GM18867 (cell line): Measurements from ENCODE around the gene IRF2.

Experiments
- ATAC-seq: cut with Tn5 transposase; IDR thresholded peaks from one replicate; pipeline ENCODE4 v1.9.1; 2021; ENCODE audit warnings: mild to moderate bottlenecking, moderate library complexity; ENCODE audit not compliant: unreplicated experiment

IRF2 gene

DNA sequence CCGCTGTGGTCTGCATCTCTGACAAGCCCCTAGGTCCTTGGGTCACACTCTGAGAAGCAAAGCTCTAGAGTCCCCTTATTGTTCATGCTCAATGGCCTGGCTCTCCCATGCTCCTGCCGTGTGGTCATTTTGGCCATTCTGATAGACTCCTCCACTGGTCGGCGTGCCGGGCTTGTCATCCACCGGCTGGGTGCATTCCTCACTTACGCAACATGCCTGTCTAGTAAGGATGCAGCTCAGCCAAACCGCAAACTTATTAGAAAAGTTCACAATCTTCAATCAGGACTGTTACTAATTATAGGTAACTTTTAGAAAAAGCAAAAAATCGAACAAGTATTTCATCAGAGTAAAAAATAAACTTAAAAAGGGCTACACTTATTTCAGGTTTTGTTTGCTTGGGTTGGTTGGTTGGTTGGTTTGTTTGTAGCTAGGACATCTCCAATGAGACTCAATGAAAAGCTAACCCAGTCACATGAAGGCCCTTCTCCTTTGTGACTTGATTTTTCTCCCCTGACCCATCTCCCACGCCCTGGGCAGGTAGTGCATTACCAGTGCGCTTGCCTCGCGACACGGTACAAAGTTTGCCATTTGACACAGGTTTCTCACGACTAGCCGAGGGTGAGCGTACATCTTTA is 41.0 kb downstream of the IRF2 start:
- ATAC-seq: no peak

DNA sequence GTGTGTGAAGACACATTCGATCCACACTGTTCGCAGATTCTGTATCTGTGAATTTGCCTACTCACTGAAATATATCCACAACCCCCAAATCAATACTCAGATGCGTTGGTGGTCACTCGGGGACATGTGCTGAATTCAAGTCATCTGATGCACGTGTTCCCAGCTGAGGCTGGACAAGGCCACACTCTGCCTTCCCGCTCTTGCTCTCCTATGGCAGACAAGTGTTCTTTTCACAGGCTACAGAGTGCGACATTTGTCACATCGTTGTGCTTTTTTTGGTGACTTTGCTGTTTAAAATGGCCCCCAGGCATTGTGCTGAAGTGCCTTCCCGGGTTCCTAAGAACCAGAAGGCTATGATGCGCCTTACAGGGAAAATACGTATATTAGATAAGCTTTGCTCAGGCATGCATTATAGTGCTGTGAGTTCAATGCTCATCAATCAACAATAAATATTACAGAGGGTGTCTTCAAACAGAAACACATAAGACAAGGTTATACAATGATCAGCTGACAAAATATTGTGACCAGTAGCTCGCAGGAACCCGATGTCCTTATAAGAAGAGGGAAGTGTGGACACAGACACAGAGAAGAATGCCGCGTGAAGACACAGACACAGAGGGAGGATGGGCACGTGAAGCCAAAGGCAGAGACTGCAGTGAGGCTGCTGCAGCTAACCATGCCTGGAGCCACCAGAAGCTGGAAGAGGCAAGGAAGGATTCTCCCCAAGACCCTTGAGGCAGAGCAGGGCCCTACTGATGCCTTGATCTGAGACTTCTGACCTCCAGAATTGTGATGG is 42.0 kb downstream of the IRF2 start:
- no peak for ATAC-seq

DNA sequence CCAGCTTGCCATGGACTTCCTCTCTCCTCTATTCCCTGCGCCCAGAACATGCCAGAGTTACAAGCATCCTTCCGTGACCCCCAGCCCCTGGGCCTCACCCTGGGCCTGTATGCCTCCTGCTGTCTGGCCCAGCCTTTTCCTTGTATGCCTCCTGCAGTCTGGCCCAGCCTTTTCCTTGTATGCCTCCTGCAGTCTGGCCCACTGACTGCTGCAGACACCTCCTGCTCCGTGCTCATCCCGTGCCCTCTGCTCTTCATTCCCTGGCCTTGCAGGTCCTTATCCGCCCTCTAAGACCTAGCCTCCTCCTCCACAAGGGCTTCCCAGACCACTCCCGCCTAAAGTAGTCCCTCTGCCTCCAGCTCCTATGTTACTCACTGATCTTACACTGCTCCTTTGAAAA is 44.2 kb downstream of the IRF2 start:
- no peak for ATAC-seq

DNA sequence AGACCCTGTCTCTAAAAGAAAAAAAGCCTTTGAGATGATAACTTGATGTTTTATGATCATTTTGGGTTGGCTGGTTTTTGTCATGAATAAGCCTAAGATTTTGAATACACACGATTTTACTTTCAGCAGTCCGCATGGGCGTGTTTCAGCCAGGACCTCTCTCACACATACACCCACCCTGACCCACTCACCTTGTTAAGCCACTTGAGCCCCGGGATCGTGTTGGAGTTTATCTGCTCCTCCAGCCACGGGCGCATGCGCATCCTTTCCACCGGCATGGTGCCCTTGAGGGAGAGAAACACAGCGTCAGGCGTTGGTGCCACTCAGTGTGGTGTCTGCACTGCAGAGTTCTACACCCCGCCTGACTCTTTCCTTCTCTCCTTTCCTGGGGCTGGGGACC is 45.6 kb downstream of the IRF2 start:
- no peak for ATAC-seq

DNA sequence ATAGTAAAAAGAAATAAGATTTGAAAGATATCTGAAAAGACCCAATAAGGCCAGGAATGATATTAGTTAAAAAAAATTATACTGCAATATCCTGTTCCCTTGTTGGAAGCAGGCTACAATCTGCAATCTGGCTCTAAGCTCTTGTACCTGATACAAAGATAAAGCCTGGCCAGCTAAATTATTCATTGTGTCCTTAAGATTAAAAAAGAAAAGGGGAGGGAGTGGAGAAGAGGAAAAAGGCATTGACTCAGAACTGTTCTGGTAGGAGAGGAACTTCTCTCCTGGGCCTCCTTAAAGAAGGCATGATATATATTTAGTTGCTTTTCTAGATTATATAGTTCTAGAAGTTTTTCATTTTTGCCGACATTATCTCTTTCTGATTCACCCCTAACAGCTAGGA is 46.7 kb downstream of the IRF2 start:
- ATAC-seq: no peak

DNA sequence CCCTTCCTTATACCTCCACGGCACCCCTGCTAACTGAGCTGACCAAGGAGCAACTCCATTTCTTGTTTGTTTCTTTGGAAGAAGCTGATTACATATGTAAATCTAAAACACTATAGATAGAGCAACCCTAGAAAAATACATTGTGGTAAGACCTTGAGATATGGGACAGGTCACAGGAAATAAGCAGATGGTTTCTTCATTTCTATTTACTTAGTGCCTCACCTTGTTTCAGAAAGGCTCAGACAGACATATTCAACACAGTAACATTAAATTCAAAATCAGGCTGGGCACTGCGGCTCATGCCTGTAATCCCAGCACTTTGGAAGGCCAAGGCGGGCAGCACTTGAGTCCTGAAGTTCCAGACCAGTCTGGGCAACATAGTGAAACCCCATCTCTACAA is 47.3 kb downstream of the IRF2 start:
- ATAC-seq: no peak

- ATAC-seq: no peak
Measured at GRCh38 chr4:184424993-184425758, 49.2 kb downstream of the IRF2 start.

GRCh38 chr4:184424279-184424678 is 50.1 kb downstream of the IRF2 start:
- ATAC-seq: no peak

DNA sequence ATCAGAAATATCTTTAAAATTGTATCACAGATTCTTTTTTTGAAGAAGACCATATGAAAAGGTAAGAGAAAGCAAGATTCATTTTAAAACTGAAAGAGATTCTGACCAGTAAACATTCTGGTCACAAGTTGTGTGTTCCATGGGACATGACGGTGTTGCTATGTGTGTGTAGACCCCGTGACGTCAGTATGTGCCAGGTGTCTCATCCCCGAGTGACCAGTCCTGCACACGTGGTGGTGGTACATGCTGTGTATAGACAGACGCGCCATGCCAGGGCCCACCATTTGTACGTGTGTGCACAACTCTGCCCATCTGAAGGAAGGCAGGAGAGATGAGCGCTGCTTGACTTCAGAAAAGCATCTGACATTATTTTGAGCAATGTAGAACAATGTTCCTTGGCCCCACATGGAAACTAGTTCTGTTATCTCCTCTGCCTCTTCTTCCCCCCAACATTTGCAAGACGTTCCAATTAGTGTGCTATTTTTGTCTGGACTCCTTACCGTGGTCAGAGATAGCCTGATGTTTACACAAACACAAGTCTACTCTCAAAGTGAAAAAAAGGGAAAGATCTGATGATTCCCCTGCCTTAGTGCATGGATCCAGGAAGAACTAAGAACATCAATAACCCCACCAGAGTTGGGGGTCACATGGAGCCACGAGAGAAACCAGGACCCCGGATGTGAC is 51.2 kb downstream of the IRF2 start:
- ATAC-seq: peak; percentile 35

DNA sequence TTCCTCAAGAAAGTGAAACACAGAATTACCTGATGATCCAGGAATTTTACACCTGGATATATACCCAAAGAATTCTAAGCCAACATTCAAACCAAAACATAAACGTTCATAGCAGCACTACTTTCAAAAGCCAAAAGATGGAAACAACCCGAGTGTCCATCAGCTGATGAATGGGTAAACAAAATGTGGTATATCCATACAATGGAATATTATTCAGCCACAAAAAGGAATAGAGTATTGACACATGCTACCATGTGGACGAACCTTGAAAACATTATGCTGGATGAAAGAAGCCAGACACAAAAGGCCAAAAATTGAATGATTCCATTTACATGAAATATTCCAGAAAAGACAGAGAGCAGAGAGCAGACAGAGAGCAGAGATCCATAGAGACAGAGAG is 52.0 kb downstream of the IRF2 start:
- ATAC-seq: no peak

DNA sequence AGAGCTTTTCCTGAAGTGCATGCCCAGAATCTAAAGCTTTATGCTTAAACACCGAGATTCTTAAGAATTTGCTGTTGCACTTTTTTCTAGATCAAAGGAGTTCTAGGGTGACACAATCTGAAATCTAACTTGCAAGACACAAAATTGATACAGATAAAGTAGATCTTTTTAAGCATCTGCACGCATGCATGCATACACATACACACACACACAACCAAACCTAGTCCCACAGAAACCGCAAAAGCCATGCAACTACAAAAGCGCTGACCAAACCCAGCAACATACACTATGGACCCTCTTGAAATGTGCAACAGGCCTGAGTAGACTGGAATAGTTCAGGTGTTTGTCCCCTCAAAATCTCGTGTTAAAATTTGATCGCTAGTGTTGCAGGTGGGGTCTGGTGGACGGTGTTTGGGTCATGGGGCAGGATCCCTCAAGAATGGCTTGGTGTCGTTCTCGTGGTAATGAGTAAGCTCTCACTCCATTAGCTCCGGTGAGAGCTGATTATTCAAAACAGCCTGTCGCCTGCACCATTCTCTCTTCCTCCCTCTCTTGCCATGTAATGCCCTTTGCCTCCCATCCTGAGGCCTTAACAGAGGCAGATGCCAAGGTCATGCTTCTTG is 52.7 kb downstream of the IRF2 start:
- peak; percentile 38 for ATAC-seq

DNA sequence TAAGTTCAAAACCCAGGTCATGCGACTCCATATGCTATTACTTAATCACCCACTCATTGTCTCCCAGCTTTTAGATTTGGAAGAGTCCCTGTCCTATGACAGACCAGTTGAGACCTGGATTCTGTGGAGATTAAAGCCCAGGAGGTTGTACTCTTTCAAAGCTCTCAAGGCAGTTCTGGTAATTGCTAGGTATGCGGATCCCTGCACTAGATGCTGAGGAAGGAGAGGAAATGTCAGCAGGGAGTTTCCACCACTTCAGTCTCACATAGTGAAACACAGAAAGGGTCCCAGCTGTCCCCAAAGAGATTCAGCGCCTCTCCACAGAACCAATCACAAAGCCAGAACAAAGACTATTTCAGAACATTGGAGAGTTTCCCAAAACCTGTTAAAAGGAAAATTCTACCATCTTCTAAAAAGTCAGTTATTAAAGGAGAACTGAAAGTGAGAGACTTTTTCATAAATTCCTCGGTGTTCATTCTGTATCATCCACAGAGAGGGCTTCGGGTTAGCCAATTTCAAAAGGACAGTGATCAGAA is 53.4 kb downstream of the IRF2 start:
- peak; percentile 32 for ATAC-seq

DNA sequence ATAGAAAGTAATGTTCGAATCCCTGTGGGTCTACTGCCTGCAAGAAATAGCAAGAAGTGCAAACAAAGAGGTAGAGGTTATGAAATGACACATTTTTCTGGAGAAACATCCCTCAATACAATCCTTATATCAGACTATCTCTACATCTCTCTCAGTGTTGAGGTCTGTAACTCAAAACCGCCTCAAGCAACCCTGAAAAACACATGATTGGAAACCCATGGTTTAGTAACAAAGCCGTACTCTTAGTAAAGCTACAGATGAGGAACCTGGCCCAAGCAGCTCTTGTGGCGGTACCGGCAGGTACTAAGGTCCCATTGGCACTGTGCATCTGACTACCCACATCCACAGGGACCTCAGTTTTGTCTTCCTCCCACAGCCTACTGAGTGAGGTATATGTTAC is 53.9 kb downstream of the IRF2 start:
- peak; percentile 7 for ATAC-seq

GRCh38 chr4:184419976-184420375 is 54.4 kb downstream of the IRF2 start:
- ATAC-seq: no peak

DNA sequence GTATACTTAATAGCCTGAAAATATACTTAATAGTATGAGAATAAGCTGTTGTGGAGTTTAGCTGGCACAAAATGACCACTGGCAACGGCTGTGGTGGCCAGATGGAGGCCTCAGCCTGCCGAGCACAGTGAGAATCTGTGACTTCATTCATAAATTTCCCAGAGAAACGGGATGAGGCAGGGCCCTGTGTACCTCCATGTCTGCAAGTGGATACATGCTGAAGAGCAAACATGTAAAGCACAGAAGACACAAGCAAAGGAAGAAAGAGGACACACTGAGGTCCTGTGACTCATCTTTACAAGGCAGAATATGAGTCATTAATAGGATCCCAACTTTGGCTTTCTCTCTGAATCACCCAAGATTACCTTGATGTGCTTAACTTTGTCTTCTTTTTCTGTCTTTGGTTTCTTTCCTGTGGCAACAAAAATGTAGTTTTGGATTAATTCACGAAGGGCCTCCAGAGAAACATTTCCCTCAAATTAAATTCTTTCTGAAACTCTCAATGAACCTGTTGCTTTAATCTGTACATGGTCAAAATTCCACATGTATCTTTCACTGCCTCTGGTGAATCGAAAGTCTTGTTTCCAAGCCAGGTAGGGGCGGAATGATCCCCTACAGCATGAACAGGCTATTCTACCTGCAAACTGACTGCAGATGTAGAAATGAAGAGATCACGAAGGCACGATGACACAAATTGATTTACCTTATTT is 56.4 kb downstream of the IRF2 start:
- peak; percentile 39 for ATAC-seq

DNA sequence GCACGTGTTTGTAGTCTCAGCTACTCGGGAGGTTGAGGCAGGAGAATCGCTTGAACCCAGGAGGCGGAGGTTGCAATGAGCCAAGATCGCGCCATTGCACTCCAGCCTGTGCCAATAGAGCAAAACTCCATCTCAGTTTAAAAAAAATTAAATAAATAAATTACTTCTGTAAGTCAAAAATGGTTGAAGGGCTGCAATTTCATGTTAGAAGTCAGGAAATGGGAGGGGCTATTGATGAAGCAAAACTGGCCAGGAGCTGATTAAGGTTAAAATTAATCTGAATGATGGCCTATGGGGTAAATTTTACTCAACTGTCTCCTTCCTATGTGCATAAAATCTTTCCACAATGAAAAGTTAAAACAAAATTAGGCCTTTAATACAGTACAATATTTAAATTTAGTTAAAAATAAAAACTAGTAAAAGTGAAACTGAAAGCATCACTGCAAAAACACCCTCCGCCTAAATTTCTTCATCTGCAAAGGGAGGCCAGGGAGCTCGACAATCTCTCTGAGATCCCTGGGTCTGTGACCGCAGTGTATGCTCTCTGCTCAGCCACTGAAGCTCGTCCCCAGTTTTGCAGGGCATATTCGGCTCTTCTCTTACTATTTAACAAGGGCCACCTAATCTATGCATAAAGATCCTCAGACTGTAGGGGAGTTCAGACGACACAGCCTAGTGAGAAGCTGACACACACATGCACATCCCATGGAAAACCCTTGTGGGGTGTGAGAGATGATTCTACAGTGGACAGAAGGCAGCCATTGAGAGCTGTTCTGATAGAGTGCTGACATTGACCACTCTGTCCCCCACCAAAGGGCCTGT is 57.2 kb downstream of the IRF2 start:
- ATAC-seq: peak; percentile 48

DNA sequence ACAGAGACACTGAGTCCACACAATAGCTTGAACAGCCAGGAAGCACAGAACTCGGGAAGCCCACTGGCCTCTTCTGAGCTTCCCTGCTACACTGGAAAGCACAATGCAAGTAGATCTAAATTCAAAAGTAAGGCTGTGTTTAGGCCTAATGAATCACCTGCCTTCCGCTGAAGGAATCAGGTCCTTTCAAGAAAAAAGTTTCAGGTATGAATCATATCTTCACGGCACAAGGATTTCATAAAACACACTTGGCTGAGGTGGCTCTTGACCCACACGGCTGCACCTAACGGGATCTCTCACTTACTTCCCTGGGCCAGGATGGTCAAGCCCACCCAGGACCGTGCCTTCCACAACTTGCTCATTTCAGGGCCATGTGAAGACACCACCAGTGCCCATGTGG is 59.3 kb downstream of the IRF2 start:
- no peak for ATAC-seq

- ATAC-seq: no peak
Measured at GRCh38 chr4:184413261-184414046, 60.9 kb downstream of the IRF2 start.
